ENCODE results near the gene M1AP.

DNA sequence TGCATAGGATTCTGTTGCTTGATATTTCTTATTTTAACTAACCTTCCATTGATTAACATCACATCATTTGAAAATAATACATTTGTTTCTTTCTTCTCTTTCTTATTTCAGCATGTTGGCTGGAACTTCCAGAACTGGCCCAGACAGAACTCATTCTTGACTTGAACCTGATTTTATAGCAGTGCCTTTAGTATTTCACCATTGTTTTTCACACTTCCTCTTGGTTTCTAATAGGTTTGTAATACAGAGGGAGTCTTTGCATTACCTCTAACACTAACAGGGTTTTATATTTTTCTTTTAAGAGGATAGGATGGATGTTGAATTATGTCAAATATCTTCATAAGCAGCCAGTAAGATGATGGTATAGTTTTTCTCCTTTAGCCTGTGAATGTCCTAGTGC lies 45.1 kb upstream of the M1AP start:
- TF ChIP-seq, protein P1, sequence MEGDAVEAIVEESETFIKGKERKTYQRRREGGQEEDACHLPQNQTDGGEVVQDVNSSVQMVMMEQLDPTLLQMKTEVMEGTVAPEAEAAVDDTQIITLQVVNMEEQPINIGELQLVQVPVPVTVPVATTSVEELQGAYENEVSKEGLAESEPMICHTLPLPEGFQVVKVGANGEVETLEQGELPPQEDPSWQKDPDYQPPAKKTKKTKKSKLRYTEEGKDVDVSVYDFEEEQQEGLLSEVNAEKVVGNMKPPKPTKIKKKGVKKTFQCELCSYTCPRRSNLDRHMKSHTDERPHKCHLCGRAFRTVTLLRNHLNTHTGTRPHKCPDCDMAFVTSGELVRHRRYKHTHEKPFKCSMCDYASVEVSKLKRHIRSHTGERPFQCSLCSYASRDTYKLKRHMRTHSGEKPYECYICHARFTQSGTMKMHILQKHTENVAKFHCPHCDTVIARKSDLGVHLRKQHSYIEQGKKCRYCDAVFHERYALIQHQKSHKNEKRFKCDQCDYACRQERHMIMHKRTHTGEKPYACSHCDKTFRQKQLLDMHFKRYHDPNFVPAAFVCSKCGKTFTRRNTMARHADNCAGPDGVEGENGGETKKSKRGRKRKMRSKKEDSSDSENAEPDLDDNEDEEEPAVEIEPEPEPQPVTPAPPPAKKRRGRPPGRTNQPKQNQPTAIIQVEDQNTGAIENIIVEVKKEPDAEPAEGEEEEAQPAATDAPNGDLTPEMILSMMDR (conservative IDR thresholded peaks at IDR 0.05; ENCODE audit: low read depth, low read length), result no peak
- TF ChIP-seq EZH2 (IDR thresholded peaks at IDR 0.05; ENCODE audit: low read length, unreplicated experiment) (no peak), EZH2phosphoT487 (IDR thresholded peaks at IDR 0.05; ENCODE audit: borderline replicate concordance, low read length) (no peak)
